Endothelial cell (in vitro differentiated cells): ENCODE results near the gene OR5V1. TPM values are rescaled to one million over a fixed set of nuclear protein-coding genes. Genes with fewer than 3 reads are reported as not detected.
A peak's percentile ranks its signal among the peaks of the same experiment; 100 is the strongest.
"Not testable (repeated sequence)": the region's sequence is repeated elsewhere in the genome, so short reads cannot be mapped to it uniquely, and the experiment has no call there.

Experiments used
- DNase-seq: peaks from one replicate; pipeline ENCODE4 v3.0.0; 2021; ENCODE audit warnings: low spot score
- H3K27ac Mint-ChIP-seq: one replicate; pipeline ENCODE4 v1.8.0; 2021; ENCODE audit warnings: mixed read lengths, inconsistent platforms; ENCODE audit not compliant: unreplicated experiment
- H3K27me3 Mint-ChIP-seq: one replicate; pipeline ENCODE4 v1.8.0; 2021; ENCODE audit warnings: mild to moderate bottlenecking, moderate library complexity, mixed read lengths, inconsistent platforms; ENCODE audit not compliant: unreplicated experiment
- H3K36me3 Mint-ChIP-seq: one replicate; pipeline ENCODE4 v1.8.0; 2021; ENCODE audit warnings: mild to moderate bottlenecking, low read depth, mixed read lengths, inconsistent platforms; ENCODE audit not compliant: unreplicated experiment
- H3K4me1 Mint-ChIP-seq: one replicate; pipeline ENCODE4 v1.8.0; 2021; ENCODE audit warnings: mild to moderate bottlenecking, mixed read lengths, inconsistent platforms; ENCODE audit not compliant: unreplicated experiment
- H3K4me3 Mint-ChIP-seq: one replicate; pipeline ENCODE4 v1.8.0; 2021; ENCODE audit warnings: mild to moderate bottlenecking, mixed read lengths, inconsistent platforms; ENCODE audit not compliant: unreplicated experiment
- H3K9me3 Mint-ChIP-seq: one replicate; pipeline ENCODE4 v1.8.0; 2021; ENCODE audit warnings: mixed read lengths, inconsistent platforms; ENCODE audit not compliant: unreplicated experiment
- total RNA-seq: library from RNA; stranded (reverse); fragmentation: NEBNext Ultra II Directional; extraction: Animal tissue kit (Norgen Biotek cat#: 25700); gene quantifications from one replicate; pipeline ENCODE4 v1.2.1, GENCODE V29; 2021; ENCODE audit not compliant: unreplicated experiment
- TF ChIP-seq, protein P1 (sequence below): fragments of 200-600 bp; sonication (generic); IDR thresholded peaks from one replicate; pipeline ENCODE4 v1.5.0; 2021; ENCODE audit warnings: antibody characterized with exemption; ENCODE audit not compliant: unreplicated experiment

Gene OR5V1
- total RNA-seq, 1 donor from 2014 or later: not detected

DNA sequence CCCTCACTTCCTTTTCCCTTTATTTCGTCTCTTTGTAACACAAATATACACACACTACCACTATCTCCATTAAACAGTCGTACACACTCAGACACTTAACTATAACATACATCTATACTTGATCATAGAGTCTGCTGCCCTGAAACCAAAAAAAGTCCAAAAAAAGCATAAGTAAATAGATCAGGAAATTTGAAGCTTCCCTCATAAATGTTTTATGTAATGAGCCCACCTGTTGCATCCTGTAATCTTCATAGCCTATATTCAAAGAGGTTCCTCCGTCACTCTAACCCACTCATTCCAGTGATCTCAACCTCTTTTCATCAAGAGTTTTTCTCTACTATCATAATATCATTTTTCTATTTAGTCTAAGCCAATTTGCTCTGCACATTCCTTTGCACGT is 19.9 kb upstream of the OR5V1 start:
- Mint-ChIP-seq H3K27ac (no peak overlapping the region), H3K4me1 (no peaks in the 10 kb centered on the region), H3K4me3 (no peak overlapping the region), H3K9me3 (no peaks in the 10 kb centered on the region), H3K27me3 (peaks cover 2% of the 10 kb centered on the region), H3K36me3 (peaks cover 2% of the 10 kb centered on the region)
- TF ChIP-seq, protein P1, sequence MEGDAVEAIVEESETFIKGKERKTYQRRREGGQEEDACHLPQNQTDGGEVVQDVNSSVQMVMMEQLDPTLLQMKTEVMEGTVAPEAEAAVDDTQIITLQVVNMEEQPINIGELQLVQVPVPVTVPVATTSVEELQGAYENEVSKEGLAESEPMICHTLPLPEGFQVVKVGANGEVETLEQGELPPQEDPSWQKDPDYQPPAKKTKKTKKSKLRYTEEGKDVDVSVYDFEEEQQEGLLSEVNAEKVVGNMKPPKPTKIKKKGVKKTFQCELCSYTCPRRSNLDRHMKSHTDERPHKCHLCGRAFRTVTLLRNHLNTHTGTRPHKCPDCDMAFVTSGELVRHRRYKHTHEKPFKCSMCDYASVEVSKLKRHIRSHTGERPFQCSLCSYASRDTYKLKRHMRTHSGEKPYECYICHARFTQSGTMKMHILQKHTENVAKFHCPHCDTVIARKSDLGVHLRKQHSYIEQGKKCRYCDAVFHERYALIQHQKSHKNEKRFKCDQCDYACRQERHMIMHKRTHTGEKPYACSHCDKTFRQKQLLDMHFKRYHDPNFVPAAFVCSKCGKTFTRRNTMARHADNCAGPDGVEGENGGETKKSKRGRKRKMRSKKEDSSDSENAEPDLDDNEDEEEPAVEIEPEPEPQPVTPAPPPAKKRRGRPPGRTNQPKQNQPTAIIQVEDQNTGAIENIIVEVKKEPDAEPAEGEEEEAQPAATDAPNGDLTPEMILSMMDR: no peak
- DNase-seq: no peak

DNA sequence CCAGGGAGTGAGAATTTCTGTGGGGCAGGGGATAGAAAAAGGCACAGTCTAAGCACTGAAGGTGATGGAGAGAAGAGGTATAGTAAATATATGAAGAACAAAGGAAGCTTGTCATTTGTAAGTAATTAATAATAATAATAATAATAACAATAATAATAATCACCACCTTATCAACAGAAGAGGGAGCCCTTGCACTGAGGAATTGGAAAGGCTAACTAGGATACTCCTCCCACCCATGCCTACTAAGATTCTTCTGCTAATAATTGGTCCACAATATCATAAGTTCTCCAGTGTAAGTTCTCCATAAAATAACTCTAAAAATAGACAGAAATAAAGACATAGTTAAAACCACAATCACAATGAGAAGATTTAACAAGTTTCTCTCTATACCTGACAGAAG is 7.3 kb upstream of the OR5V1 start:
- Mint-ChIP-seq H3K27ac (no peak overlapping the region), H3K4me3 (no peak overlapping the region), H3K4me1 (peaks cover 4% of the 10 kb centered on the region), H3K36me3 (no peaks in the 10 kb centered on the region), H3K27me3 (no peaks in the 10 kb centered on the region), H3K9me3 (no peaks in the 10 kb centered on the region)
- TF ChIP-seq, protein P1: peak; percentile 45
- DNase-seq: no peak

DNA sequence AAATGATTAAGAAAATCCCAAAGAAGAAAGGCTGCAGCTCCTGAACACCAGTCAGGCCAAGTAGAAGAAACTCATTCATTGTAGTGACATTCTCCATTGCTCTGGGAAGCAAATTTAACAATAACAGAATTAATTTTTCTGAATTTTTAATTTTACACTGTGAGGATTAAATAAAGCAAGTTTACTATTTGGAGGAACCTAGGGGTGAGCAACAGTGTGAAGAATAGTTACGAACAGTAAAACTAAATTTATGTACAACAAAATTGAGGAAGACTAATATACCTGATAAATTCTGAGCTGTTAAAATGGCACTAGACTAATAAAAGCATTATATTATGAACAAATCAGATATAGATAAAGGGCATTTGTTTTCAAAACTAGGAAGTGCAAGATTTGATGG is 6.5 kb upstream of the OR5V1 start, which contains the start of gene OR12D3:
Gene OR12D3, minus strand, starts transcription at position 101 of the 400 bp plus-strand sequence. Its CDS starts 4 bp downstream, at position 97.
- no peaks in the 10 kb centered on the region for H3K36me3 Mint-ChIP-seq
- no peak within 1 kb of the TSS for H3K27ac Mint-ChIP-seq
- no peak within 1 kb of the TSS for H3K4me3 Mint-ChIP-seq
- no peaks in the 10 kb centered on the region for H3K27me3 Mint-ChIP-seq
- no peaks in the 10 kb centered on the region for H3K9me3 Mint-ChIP-seq
- DNase-seq: no peak
- peaks cover 2% of the 10 kb centered on the region for H3K4me1 Mint-ChIP-seq
- TF ChIP-seq, protein P1: no peak

DNA sequence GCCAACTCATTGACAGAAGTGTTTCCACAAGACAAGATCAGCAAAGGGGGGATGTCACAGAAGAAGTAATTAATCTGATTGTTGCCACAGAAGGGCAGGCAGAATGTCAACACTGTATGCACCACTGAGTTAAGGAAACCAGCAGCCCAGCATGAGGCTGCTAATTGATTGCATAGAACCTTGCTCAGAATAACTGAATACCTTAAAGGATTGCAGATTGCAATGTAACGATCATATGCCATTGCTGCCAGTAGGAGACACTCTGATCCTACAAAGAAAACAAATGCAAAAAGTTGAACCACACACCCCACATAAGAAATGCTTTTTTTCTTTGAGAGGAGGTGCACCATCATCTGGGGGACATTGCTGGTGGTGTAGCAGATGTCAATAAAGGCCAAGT is 13.1 kb downstream of the OR5V1 start:
- TF ChIP-seq, protein P1: no peak
- Mint-ChIP-seq H3K4me1 (no peaks in the 10 kb centered on the region), H3K27me3 (peaks cover under 1% of the 10 kb centered on the region), H3K27ac (no peak overlapping the region), H3K4me3 (no peak overlapping the region), H3K9me3 (no peaks in the 10 kb centered on the region), H3K36me3 (no peaks in the 10 kb centered on the region)
- DNase-seq: no peak

DNA sequence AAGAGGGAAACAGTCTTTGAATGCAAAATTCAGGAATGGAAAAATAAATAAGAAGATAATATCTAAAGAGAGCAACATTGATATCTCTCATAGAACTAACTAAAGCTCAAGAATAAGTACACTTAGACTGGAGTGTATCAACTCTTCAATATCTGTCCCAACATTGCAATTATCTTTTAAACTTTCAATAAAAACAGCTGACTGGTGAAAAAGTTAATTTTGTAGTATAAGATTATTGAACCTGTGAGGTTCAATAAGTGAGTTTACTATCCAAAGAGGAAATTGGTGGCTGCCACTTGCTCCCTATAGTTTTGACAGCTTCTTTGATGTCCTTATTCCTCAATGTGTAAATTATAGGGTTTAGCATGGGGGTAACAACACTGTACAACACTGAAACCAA is 13.7 kb downstream of the OR5V1 start:
- Mint-ChIP-seq H3K27ac (no peak overlapping the region), H3K36me3 (no peaks in the 10 kb centered on the region), H3K4me3 (no peak overlapping the region), H3K4me1 (no peaks in the 10 kb centered on the region), H3K27me3 (no peaks in the 10 kb centered on the region), H3K9me3 (no peaks in the 10 kb centered on the region)
- DNase-seq: no peak
- TF ChIP-seq, protein P1: no peak

DNA sequence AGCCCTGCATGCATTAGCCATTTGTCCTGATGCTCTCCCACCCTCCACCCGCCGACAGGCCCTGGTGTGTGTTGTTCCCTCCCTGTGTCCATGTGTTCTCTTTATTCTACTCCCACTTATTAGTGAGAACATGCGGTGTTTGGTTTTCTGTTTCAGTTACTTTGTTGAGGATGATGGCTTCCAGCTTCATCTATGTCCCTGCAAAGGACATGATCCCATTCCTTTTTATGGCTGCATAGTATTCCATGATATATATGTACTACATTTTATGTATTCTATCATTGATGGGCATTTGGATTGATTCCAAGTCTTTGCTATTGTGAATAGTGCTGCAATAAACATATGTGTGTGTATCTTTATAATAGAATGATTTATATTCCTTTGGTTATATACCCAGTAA is 19.3 kb downstream of the OR5V1 start:
- not testable (repeated sequence) for H3K36me3 Mint-ChIP-seq, H3K9me3 Mint-ChIP-seq, DNase-seq, H3K4me3 Mint-ChIP-seq, H3K27ac Mint-ChIP-seq, H3K27me3 Mint-ChIP-seq, H3K4me1 Mint-ChIP-seq
